C4-2B (cell line): ENCODE data around the gene PSKH1.

Experiments used
- ZFX ChIP-seq: fragments of 450-650 bp; IDR thresholded peaks from 2 replicates; pipeline ENCODE4 v1.6.1; 2017
- TF ChIP-seq, protein P1 (sequence below): fragments of 450-650 bp; conservative IDR thresholded peaks from 2 replicates; pipeline ENCODE4 v1.5.1; 2017; ENCODE audit warnings: mild to moderate bottlenecking

GRCh38 chr16:67872131-67872630 lies 20.9 kb upstream of the PSKH1 start:
- TF ChIP-seq, protein P1, sequence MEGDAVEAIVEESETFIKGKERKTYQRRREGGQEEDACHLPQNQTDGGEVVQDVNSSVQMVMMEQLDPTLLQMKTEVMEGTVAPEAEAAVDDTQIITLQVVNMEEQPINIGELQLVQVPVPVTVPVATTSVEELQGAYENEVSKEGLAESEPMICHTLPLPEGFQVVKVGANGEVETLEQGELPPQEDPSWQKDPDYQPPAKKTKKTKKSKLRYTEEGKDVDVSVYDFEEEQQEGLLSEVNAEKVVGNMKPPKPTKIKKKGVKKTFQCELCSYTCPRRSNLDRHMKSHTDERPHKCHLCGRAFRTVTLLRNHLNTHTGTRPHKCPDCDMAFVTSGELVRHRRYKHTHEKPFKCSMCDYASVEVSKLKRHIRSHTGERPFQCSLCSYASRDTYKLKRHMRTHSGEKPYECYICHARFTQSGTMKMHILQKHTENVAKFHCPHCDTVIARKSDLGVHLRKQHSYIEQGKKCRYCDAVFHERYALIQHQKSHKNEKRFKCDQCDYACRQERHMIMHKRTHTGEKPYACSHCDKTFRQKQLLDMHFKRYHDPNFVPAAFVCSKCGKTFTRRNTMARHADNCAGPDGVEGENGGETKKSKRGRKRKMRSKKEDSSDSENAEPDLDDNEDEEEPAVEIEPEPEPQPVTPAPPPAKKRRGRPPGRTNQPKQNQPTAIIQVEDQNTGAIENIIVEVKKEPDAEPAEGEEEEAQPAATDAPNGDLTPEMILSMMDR, result no peak
- no peak for TF ChIP-seq ZFX
